ENCODE data around the gene KIF12.

DNA sequence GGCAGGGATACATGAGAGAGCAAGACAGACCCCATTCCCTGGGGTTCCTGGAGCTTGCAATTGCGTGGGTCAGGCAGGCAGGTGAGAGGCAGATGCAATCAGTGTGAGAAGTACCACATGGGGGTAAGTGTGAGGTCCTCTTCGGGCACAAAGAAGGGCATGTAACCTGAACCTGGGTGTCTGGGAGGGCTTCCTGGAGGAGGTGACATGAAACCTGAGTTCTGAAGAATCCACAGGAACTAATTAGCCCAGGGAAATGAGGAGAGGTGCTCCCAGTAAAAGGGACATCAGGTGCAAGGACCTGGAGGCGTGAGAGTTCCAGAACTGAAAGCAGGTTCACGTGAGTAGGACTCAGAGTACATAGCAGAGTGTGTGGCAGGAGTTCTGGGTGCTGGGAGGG lies 23.5 kb downstream of the KIF12 start:
- TF ChIP-seq CTCF (conservative IDR thresholded peaks at IDR 0.05) (no peak), ZFX (IDR thresholded peaks at IDR 0.05) (no peak)
